GM12801 (cell line): ENCODE results near the gene SSBP3.

Source experiments
- TF ChIP-seq, protein P1 (sequence below): IDR thresholded peaks from one replicate; pipeline ENCODE4 v1.5.1; 2011; ENCODE audit warnings: control low read depth; ENCODE audit not compliant: insufficient read length; ENCODE audit errors: extremely low read depth

The SSBP3 gene

DNA sequence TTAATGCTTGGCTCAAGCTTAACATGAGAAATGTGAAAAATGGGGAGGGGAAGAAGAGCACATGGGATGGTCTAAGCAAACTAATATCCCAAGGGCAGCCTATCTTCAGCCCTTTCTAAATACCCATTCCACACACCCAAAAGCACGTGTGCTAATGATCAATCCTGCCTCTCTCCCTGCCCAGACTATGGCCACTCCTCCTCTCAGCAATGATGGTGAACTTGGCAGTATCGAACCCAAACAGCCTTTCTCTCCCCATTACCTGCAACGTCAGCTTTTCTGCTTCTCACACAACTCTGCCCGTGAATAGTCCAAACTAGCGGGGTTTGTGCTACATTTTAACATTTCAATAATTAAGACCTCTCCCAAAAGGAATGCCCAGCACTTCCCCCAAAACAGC, 41.6 kb downstream of the SSBP3 start:
- TF ChIP-seq, protein P1, sequence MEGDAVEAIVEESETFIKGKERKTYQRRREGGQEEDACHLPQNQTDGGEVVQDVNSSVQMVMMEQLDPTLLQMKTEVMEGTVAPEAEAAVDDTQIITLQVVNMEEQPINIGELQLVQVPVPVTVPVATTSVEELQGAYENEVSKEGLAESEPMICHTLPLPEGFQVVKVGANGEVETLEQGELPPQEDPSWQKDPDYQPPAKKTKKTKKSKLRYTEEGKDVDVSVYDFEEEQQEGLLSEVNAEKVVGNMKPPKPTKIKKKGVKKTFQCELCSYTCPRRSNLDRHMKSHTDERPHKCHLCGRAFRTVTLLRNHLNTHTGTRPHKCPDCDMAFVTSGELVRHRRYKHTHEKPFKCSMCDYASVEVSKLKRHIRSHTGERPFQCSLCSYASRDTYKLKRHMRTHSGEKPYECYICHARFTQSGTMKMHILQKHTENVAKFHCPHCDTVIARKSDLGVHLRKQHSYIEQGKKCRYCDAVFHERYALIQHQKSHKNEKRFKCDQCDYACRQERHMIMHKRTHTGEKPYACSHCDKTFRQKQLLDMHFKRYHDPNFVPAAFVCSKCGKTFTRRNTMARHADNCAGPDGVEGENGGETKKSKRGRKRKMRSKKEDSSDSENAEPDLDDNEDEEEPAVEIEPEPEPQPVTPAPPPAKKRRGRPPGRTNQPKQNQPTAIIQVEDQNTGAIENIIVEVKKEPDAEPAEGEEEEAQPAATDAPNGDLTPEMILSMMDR = no peak

DNA sequence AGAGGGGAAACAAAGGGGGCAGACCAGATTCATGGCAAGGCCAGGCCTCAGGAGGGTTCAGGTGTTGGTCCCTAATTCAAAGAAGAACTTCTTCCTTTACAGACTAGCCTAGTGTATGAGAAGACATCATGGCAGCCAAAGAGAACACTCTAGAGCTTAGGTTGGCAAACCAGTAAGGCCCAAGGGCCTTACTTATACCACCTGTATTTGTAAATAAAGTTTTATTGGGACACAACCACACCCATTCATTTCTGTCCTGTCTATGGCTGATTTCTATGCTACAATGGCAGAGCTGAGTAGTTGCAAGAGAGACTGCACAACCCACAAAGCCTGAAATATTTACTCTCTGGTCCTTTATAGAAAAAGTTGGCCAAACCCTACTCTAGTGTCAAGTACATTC, 42.3 kb downstream of the SSBP3 start:
- TF ChIP-seq, protein P1 = no peak

DNA sequence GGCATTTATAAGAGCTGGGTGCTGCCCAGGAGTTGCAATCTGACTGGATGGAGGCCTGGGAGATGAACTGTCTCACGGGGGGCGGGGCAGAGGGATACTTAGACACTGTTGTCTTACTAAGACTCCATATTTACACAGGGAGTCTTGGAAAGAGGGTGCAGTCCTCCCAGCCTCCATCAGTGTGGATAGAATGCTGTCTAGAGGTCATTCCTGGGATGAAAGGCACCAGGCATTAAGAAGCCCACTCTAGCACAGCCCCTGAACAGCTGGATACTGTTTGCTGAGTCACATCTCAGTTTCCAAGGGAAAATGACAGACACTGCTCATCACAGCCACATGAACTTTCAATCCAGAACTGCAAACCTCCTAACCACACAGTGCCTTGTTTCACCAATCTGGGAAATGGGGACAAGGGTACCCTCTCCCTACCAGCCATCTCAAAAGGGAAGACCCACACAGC, 43.3 kb downstream of the SSBP3 start:
- TF ChIP-seq, protein P1 = no peak

DNA sequence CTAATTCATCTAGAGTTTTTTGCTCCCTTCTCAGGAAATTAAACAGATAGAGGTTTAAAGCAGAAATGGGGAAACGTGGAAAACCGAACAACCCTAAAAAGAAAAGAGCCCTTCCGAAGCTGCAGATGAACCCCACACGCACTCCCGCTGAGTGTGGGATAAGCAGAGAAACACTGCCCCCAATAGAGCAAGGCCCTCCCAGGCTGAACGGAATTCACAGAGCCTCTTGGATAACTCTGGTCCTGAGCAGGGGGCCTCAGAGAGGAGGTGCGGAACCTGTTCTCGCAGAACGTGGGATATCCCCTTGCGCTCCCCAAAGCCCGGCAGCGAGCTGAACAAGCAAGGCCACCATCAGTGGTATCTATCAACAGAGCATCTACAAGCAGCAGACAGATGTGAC, 44.9 kb downstream of the SSBP3 start:
- TF ChIP-seq, protein P1 = no peak

DNA sequence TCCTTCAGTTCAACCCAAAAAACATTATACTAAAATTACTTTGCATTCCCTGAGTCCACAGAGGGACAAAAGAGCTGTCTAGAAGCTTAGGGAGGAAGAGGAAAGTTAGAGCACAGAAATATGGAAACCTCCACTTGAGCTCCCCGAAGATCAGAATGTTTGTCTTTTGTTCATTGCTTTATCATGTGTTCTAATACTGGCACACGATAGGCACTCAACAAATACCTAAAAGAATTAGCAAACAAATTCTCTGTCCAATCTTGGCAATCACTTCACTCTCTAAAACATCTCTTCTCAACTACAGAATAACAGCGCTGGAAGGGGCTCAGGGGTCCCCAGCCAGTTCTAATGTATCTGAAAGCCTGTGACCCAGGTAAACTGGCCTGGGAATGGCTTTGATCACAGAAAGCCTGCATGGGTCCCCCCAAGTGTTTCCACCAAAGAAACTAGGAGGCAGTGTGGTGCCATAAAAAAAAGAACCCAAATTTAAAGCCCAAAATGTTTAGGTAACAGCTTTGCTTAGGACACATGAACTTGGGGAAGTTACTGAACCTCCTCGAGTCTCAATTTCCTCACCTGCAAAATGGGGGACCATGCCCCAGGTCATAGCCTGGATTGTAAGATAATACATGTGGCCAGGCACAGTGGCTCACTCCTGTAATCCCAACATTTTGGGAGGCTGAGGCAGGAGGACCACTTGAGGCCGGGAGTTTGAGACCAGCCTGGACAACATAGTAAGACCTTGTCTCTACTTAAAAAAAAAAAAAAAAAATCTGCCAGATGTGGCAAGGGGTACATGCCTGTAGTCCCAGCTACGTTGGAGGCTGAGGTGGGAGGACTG, 45.8 kb downstream of the SSBP3 start:
- TF ChIP-seq, protein P1 = no peak

DNA sequence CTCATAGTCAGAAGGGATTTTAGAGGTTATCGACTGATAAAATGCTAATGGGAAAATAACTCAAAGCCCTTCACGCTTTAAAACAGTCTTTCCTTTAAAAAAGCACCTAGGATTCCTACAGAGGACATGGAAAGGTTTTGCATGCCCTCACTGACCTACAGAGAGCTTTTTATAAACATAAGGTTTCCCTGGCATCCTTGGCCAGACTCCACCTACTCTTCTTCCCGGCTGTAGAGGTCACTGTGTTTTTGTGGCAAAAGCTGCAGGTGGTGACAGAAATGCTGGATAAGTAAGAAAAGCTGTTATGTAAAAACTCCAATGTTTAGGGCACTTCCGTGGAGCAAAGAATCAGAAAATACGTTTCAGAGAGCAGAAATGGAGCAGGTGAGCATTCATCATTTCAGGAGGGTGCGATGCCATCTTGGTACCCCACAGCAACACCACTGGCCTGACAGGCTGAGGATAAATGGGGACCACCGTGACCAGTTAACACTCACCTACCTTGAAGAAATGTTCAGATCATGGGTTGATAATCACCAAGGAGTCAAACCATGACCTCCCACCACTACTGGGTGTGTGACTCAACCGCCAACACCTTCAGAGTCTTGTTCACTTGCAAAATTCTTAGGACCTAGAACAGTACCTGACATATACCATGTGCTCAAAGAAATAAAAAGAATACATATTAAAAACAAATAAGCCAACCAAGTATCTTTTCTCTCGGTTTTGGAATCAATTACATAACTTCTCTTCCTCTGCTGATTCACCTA, 46.6 kb downstream of the SSBP3 start:
- TF ChIP-seq, protein P1 = no peak

DNA sequence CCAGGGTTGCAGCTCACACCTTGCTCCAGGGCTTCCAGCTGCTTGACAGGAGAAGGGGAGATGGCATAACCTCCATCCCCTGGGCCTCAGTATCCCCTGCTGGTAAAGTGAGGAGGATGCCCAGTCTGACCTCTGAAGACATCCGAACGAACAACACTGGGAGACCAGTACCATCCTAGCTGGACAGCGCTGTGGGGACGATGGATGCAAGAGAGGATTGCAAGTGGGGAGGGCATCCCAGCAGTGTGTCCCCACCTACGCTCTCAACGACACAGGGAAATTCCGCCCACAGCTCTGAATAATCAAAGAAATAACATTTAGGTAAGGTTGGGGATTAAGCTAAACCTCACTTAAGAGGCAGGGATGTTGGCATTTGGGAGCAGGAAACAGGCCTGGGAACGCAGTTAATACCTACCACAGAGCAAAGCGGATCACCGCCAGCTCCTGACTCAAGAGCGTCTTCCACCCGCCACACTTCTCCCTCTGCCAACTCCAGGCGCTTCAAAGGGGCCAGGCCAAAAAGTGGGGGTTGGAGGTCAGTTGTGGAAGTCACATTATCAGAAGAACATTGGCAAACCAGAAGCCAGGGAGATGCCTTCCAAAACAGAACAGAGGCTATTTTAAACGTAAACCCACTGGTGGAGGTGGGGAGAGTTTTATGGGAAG, 47.6 kb downstream of the SSBP3 start:
- TF ChIP-seq, protein P1 = no peak
